HEK293 (cell line): ENCODE data around the gene AKIP1.

ENCODE experiments used
- CTCF ChIP-seq: fragments of 450-650 bp; formaldehyde crosslinking; IDR thresholded peaks from 2 replicates; pipeline ENCODE4 v1.5.1; 2016; ENCODE audit warnings: missing biosample characterization, missing genetic modification characterization
- PBX3 ChIP-seq: sonication (generic); formaldehyde crosslinking; IDR thresholded peaks from 2 replicates; pipeline ENCODE4 v1.8.1; 2022; ENCODE audit warnings: mild to moderate bottlenecking, moderate library complexity, missing genetic modification reagents
- ZBTB26 ChIP-seq: fragments of 450-650 bp; formaldehyde crosslinking; optimal IDR thresholded peaks from 2 replicates; pipeline ENCODE3; 2016; ENCODE audit warnings: missing biosample characterization, mild to moderate bottlenecking, missing genetic modification characterization
- ZNF221 ChIP-seq: fragments of 450-650 bp; formaldehyde crosslinking; IDR thresholded peaks from 2 replicates; pipeline ENCODE4 v1.5.1; 2017; ENCODE audit warnings: missing biosample characterization, missing genetic modification characterization, borderline replicate concordance
- ZNF274 ChIP-seq, 2 experiments: fragments of 200-500 bp in 1 of 2; fragments of 450-650 bp in 1 of 2; sonication (Bioruptor generic) in 1 of 2; formaldehyde crosslinking in 1 of 2; IDR thresholded peaks; 2 replicates each; pipeline versions ENCODE4 v1.5.1 to v1.6.1; 2014 to 2016; ENCODE audit warnings: borderline replicate concordance in 1 of 2, inconsistent platforms in 1 of 2, low read length in 1 of 2, missing biosample characterization in 1 of 2, missing genetic modification characterization in 1 of 2
- ZNF600 ChIP-seq: fragments of 450-650 bp; formaldehyde crosslinking; IDR thresholded peaks from 2 replicates; pipeline ENCODE4 v1.5.1; 2016; ENCODE audit warnings: missing biosample characterization, missing genetic modification characterization

- TF ChIP-seq ZNF600 (tag by site-specific recombination) (no peak), ZBTB26 (no peak), CTCF (no peak), PBX3 (CRISPR knock-in tag) (no peak), ZNF221 (tag by site-specific recombination) (no peak), ZNF274 (IDR thresholded peaks at IDR 0.05; ENCODE audit: low read length) (no peak), ZNF274 (tag by site-specific recombination; IDR thresholded peaks at IDR 0.05; ENCODE audit: borderline replicate concordance) (no peak)
These were observed 6.3 kb downstream of the AKIP1 start for GRCh38 chr11:8917157-8917825.
